Fibroblast of peridontal ligament (primary cell): ENCODE measurements around the gene PMEPA1.
"Not testable (repeated sequence)": the region's sequence is repeated elsewhere in the genome, so short reads cannot be mapped to it uniquely, and the experiment has no call there.

Source experiments
- DNase-seq: peaks from one replicate; pipeline ENCODE4 v3.0.0-alpha.2; 2010; ENCODE audit errors: extremely low read depth

The PMEPA1 gene

DNA sequence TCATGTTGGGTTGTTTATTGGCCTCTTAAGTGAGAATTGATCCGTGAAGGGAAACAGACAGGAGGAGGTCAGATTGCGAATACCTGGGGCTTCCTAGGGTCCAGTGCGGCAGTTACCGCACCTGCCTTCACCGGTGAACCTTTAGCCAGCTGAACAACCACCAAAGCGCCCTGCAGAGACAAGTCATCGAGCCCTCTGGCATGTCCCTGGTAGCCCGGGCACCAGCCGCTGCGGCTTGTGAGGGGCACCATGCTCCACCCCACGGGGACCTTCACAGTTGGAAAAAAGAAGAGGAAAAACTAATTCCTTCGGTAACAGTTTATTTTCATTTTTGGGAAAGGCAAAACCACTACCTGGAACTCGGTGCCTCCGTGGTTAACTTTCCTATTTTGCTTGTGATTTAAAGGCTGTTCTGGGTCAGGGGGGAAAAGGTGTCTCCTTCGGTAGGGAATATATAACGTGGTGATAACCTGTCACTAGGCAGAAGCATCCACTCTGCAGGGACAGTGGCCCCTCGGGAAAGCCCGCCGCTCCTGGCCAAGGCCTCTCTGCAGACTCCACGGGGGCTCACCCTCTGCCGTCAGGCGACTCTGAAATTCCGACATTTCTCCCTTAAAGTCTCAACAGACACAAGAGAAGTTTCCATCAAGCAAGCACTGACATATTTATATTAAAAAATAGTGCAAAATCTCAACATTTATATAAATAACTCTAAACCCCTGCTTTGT is 58.9 kb downstream of the PMEPA1 start:
- no peak for DNase-seq

DNA sequence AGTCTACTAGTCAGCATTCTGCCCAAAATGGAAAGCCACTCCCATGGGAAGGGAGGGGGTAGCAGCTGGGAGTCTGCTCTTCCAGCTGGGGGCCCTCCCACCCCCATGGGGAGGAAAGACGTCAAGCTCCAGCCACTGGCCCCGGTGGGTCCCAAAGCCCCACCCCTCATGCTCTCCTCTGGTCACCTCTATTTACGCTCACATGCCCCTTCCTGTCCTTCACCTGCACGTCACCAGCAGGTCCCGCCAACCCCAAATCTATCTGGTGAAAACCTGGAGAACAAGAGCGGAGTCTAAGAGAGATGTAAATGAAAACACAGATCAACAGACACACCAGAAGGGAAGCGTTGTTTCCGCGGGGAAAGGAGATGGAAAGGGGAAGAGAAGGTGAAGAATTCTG is 59.5 kb downstream of the PMEPA1 start:
- no peak for DNase-seq

DNA sequence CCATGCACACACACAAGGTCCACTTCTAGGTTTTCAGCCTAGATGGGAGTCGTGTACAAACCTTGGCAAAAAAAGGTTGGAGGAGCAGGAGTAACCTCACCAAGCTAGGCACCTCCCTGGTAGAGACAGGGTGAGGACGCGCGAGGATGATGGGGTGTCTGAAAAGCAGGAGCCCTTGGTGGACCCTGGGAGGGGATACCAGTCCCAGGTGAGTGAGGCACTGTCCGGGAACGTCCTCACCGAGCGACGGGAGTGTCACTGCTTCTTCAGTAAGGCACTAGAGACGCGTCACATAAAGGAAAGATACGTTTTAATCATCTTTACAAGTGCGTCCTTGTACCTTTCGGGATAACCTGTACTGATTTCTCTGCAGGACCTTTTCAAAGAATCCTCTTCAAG is 60.2 kb downstream of the PMEPA1 start:
- DNase-seq = no peak

DNA sequence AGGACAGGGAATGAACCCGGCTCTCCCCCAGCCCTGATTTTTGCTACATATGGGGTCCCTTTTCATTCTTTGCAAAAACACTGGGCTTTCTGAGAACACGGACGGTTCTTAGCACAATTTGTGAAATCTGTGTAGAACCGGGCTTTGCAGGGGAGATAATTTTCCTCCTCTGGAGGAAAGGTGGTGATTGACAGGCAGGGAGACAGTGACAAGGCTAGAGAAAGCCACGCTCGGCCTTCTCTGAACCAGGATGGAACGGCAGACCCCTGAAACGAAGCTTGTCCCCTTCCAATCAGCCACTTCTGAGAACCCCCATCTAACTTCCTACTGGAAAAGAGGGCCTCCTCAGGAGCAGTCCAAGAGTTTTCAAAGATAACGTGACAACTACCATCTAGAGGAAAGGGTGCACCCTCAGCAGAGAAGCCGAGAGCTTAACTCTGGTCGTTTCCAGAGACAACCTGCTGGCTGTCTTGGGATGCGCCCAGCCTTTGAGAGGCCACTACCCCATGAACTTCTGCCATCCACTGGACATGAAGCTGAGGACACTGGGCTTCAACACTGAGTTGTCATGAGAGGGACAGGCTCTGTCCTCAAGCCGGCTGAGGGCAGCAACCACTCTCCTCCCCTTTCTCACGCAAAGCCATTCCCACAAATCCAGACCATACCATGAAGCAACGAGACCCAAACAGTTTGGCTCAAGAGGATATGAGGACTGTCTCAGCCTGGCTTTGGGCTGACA is 60.8 kb downstream of the PMEPA1 start:
- DNase-seq = no peak

DNA sequence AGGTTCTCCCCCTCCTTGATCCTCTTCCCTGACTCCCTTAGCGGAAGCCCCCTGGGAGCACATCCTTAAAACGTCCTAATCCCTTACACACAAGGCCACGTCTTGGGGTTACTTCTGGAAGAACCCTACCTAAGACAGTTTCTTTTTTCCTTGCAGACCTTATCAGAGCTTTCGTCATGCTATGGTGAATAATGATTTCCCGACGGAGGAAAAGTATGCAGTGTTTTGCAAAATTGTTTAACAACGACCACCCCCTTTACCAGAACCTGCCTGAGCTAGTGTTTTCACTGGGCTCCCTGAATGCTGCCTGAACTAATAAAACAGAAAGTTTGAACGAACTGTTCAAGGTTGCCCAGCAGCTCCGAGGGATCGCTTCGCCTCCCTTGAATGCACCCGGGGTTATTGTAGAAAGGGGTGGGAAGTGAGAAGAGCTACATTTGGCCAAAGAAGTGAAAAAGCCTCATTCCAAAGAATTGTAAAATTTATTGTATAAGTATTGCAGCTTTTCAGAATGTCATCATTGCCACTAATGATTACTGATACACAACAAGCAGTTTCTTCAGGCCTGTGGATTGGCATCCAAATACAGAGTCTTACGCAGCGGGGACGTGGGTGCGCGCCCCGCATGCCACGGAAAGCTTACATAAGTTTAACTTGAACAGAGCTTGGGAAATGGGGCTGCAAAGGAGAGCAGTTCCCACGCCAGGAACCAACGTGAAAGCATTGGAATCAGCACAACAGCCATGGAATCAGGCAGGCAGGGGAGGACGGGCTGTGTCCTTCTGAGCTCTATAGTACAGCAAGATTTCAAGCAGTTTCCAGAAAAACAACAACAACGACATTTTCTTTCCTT is 61.7 kb downstream of the PMEPA1 start:
- DNase-seq = no peak

DNA sequence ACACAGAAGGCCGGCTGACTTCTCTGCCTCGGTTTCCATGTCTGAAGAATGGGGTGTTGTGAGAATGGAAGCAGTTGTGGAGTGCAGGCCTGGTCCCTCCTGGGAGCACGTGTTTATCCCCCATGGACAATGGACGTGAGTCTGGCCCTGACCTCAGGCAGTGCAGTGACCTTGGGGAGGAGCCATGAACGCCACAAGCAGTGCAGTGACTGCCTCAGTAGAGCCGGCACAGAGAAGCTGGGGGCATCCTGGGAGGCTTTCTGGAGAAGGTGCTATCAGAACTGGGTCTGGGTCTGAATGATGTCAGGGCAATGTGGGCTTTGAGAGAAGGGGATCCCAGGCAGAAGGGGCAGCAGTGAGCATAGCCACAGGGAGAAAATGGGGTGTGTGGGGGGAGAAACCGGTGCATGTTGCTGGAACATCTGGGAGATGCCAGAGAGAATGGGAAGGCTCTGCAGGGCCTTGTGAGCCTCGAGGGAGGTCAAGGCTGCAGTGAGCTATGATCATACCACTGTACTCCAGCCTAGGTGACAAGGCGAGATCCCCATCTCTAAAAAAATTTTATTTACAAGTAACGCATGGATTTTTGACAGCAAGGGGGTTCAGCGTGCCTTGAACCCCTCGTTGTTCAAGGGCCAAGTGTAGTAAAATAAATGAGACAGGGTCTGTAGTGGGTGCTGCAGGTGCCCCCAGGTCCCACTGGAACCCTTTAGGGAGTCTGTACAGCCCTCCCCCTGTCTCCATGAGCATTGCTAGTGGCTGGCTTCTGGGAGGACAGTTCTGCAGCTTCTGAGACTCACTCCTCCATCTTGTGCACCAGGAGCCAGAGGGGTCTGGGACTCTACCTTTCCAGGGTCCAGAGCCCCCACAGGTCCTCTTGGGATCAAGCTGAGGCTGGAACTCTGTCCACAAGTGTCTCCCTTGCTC is 62.5 kb downstream of the PMEPA1 start:
- no peak for DNase-seq

DNA sequence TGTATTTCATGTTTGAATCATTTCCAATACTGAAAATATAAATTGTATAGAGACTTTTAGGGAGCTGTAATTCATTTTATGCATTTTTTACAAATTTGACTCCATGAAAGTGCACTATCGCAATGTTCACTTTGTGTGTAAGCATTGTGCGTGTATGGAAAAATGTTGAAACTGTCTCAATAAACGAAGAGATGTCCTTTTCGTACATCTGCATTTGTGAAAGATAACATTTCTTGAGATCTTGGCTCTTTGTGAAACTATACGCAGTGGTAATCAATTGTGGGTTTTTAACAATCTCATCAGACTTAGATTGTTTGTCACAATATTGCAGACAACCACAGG is 70.9 kb downstream of the PMEPA1 start:
- DNase-seq = no peak

DNA sequence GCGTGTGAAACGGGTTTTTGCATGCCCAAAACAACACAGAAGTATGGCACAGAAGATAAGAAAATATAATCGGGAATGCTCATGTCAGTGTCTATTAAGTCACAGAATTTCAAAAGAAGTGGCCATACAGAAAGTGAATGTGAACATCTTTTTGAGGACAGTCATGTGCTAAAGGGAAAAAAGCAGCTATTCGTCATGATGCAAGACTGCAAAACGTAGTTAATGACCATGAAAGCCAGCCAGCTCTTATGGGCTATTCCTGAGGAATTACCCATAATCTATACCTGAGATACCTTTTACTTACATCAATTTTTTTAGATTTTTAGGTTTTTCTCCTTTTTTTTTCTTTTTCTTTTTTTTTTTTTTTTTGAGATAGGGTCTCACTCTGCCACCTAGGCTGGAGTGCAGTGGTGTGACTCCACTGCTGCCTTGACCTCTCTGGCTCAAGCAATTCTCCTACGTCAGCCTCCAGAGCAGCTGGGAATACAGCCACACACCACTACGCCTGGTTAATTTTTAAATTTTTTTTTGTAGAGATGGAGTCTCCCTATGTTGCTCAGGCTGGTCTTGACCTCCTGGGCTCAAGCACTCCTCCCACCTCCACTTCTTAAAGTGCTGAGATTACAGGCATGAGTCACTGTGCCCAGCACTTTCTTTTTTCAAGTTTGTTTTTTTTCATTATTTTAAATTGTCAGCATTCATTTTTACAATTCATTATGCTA is 71.5 kb downstream of the PMEPA1 start:
- DNase-seq = no peak

DNA sequence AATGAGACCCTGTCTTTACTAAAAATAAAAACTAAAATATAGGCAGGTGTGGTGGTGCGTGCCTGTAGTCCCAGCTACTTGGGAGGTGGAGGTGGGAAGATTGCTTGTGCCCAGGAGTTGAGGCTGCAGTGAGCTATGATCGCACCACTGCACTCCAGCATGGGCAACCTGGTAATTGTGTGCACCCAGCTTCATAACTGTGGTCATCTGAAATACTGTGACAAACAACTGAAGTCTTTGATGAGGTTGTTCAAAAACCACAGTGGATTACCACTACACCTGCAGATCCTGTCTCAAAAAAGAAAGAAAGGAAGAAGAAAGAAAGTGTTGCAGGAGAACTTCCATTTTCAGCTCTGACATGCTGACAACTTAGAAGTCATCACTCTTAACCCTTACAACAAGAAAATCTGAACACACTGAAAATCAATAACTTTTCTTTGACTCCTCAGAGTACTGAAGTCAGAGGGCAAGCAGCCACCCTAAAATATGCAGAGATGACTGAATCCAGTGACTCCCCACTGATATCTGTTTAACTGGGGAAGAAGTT is 75.8 kb downstream of the PMEPA1 start:
- no peak for DNase-seq

DNA sequence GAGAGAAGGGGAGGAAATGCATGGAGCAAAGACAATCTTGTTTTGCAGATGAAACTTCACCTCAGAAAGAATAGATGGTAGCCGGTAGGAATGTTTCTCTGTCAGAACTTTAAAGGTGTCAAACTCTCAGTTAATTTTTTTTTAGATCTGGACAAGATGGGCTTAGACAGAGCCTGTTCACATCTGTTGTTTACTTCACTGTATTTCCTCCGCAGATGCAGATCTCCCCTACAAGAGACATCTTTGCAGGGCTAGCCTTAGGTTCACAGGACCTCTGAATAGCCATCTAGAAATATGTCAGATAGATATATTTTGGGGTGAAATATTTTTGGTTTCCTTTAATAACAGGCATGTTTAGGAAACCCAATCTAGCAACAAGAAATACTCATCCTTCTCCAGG is 77.5 kb downstream of the PMEPA1 start:
- DNase-seq = no peak

DNA sequence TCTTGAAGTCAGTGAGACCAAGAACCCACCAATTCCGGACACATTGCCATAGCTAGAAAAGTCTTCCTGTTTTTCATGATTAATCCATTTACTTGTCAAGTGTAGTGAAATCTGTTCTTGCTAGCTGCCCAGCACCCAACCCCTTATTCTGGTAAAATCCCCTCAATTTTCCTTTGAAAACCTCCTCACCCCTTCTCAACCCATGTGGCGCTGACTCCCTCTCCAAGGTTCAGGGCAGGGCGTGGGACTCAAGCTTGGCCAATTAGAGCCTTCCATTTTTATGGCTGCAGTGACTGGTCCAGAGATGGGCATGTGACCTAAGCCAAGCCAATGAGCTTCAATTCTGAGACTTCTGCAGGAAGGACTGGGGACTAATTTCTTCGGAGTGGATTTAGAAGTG is 79.8 kb downstream of the PMEPA1 start:
- DNase-seq = no peak

DNA sequence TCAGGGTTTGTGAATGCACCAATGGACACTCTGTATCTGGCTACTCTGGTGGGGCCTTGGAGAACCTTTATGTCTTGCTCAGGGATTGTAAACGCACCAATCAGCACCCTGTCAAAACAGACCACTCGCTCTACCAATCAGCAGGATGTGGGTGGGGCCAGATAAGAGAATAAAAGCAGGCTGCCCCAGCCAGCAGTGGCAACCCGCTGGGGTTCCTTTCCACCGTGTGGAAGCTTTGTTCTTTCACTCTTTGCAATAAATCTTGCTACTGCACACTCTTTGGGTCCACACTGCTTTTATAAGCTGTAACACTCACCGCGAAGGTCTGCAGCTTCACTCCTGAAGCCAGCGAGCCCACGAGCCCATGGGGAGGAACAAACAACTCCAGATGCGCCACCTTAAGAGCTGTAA is 80.3 kb downstream of the PMEPA1 start:
- not testable (repeated sequence) for DNase-seq

DNA sequence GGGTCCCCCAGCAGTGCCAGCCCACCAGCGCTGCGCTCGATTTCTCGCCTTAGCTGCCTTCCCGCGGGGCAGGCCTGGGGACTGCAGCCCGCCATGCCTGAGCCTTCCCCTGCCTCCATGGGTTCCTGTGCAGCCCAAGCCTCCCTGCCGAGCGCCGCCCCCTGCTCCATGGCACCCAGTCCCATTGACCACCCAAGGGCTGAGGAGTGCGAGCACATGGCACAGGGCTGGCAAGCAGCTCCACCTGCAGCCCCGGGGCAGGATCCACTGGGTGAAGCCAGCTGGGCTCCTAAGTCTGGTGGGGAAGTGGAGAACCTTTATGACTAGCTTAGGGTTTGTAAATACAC is 80.9 kb downstream of the PMEPA1 start:
- not testable (repeated sequence) for DNase-seq

DNA sequence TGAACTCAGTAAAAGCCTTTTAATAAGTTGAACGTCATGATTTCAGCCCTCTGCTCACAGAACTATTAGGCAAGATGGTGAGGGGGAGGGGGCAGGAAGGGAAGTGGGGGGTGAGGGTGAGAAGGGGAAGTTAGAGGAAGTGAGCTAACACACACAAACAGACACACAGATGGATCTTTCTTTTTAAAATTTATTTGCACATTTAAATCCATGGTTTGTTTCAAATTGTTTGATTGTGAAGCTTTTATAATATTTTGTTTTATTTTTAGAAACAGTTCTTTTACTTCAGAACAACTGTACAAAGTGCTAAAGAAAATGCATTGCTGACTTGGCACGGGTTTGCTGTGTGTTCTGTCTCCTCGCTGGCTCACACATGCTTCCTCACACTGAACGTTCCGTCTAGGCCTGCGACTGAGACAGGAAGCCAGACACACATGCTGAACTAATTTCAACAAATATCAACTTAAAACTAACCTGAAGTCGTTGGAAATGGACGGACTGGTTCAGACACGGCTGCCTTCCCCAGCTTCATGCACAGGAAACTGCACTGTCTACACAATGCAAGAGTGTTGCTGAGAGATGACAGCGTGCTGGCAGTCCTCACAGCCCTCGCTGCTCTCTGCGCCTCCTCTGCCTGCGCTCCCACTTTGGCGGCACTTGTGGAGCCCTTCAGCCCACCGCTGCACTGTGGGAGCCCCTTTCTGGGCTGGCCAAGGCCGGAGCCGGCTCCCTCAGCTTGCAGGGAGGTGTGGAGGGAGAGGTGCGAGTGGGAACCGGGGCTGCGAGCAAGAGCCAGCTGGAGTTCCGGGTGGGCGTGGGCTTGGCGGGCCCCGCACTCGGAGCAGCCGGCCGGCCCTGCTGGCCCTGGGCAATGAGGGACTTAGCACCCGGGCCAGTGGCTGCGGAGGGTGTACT is 81.5 kb downstream of the PMEPA1 start:
- peak; percentile 24 for DNase-seq

DNA sequence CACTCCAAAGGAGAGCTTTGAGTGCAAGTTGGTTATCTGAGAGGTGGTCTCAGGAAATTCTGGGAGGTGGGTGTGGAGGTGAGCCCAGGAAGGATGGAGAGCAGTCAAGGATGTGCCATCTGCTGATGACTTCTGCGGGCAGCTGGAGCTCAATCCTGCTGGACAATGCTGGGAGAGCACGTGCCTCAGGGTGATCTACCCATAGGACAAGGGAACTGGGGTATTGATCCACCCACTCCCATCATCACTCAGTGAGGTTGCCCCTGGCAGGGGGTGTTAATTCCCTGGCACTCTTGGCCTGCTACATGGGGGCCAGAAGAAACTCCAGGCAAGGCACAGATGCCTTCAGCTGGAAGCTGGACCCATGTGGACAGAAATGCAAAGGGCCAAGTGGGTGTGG is 82.5 kb downstream of the PMEPA1 start:
- no peak for DNase-seq

DNA sequence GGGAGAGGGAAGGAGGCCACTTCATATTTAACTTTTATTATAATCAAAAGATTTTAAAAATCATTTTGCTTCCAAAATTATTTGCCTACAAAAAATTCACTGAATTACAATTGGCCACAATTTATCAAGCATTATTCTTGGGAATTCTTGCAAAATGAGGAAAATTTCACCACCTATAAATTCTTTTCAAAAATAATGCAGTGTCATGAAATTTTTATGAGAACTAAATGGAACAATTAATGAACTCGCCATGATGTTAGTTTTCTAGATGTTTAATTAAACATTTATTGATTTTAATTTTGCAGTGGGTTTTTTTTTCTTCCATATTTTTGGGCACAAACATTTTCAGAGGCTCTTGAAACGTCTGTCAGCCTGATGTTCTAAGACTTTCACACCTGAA is 83.8 kb downstream of the PMEPA1 start:
- no peak for DNase-seq

DNA sequence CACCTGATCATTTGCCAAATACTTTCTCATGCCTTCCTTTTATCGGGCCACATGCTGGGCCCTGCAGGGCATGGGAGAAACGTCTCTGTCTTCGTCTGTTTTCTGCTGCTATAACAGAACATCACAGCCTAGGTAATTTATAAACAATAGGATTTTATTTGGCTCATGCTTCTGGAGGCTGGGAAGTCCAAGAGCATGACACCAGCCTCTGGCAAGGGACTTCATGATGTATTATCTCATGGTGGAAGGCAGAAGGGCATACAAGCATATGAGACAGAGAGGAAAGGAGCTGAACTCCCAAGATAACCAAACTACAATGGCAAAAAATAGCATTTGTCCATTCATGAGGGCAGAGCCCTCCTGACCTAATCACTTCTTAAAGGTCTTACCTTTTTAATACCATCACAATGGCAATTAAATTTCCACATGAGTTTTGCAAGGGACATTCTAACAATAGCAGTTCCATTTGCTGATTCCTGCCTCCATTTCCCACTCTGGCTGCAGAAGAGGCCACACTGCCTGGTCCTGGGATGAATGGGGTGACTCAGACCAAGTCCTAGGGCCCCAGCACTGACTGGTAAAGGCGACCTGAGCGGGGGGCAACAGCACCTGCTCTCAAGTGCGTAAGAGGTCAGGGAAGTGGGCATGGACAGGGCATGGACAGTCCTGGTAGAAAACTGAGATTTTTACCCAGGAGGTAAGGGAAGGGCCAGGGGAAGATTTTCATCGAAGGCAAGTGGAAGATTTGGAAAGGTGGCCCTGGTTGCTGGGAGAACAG is 84.4 kb downstream of the PMEPA1 start:
- no peak for DNase-seq

DNA sequence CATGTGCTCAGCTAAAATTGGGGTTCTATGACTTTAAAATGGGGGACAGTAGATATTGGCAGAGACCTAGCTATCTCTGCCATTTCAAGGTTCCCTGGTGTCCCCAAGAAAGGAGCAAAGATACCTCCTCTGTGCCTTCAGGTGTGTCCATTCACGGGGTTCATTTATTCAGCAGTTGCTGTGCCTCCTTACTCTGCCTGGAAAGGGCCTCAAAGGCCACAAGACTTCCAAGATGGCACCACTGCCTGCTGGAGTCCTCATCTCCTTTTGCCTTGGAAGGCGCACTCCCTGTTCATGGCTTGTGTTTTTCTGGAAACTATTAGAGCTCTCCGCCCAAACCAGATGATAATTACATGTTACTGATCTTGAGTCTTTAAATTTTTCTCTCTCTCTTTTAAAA is 85.7 kb downstream of the PMEPA1 start:
- no peak for DNase-seq
